Measurements from ENCODE around the gene DDX42.
A peak's percentile ranks its signal among the peaks of the same experiment; 100 is the strongest.

DDX42 gene

GRCh38 chr17:63822537-63822936 lies 48.6 kb downstream of the DDX42 start:
- no peak for DNase-seq (ENCODE audit: extremely low spot score)
- ChIA-PET CTCF (interaction anchor here (1.0 kb wide), 1 partner anchor 12 kb away, joined by 3 read pairs; no protein-coding TSS in a partner anchor), POLR2A (no interaction called here)
- TF ChIP-seq FOXM1 (IDR thresholded peaks at IDR 0.05; ENCODE audit: borderline replicate concordance) (no peak), PKNOX1 (IDR thresholded peaks at IDR 0.05) (no peak), BHLHE40 (IDR thresholded peaks at IDR 0.05; ENCODE audit: borderline replicate concordance) (no peak), TARDBP (IDR thresholded peaks at IDR 0.05) (no peak), SP1 (IDR thresholded peaks at IDR 0.05) (no peak), L3MBTL2 (conservative IDR thresholded peaks at IDR 0.05) (no peak), HDGF (IDR thresholded peaks at IDR 0.05; ENCODE audit: borderline replicate concordance) (no peak), SUZ12 (IDR thresholded peaks at IDR 0.05) (no peak), LEF1 (IDR thresholded peaks at IDR 0.05; ENCODE audit: borderline replicate concordance) (no peak), FOXK2 (IDR thresholded peaks at IDR 0.05) (no peak)

- ChIA-PET POLR2A (interaction anchor here (0.7 to 6.2 kb wide), 5 partner anchors 9 to 202 kb away, joined by 3 to 52 read pairs (median 3); partner anchors contain the start of genes CCDC47, DDX42, MAP3K3 and SMARCD2), CTCF (no interaction called here)
- TF ChIP-seq L3MBTL2 (conservative IDR thresholded peaks at IDR 0.05) (no peak), ZNF384 (IDR thresholded peaks at IDR 0.05) (no peak), TARDBP (IDR thresholded peaks at IDR 0.05) (no peak)
- DNase-seq (ENCODE audit: extremely low spot score), result no peak
Observed at GRCh38 chr17:63823659-63824331, 49.8 kb downstream of the DDX42 start.

GRCh38 chr17:63824362-63824761 lies 50.4 kb downstream of the DDX42 start:
- TF ChIP-seq PKNOX1 (IDR thresholded peaks at IDR 0.05) (no peak), FOXA1 (IDR thresholded peaks at IDR 0.05) (no peak), CTBP1 (IDR thresholded peaks at IDR 0.05; ENCODE audit: borderline replicate concordance) (no peak), NFRKB (IDR thresholded peaks at IDR 0.05) (no peak), L3MBTL2 (conservative IDR thresholded peaks at IDR 0.05) (no peak), HDGF (IDR thresholded peaks at IDR 0.05; ENCODE audit: borderline replicate concordance) (no peak), FOXK2 (IDR thresholded peaks at IDR 0.05) (no peak)
- ChIA-PET POLR2A (interaction anchor here (1.3 to 6.2 kb wide), 3 partner anchors 9 to 82 kb away, joined by 4 to 52 read pairs (median 5); partner anchors contain the start of genes CCDC47, DDX42 and STRADA), CTCF (no interaction called here)
- DNase-seq (ENCODE audit: extremely low spot score), result no peak

- CTCF ChIA-PET, result interaction anchor here (1.0 to 1.6 kb wide), 2 partner anchors 13 to 129 kb away, joined by 4 to 5 read pairs; no protein-coding TSS in a partner anchor
- TF ChIP-seq PKNOX1 (IDR thresholded peaks at IDR 0.05) (no peak), SP1 (IDR thresholded peaks at IDR 0.05) (no peak), BHLHE40 (IDR thresholded peaks at IDR 0.05; ENCODE audit: borderline replicate concordance) (no peak), ARNT (IDR thresholded peaks at IDR 0.05) (no peak), NFRKB (IDR thresholded peaks at IDR 0.05) (no peak), L3MBTL2 (conservative IDR thresholded peaks at IDR 0.05) (no peak), FOXA1 (IDR thresholded peaks at IDR 0.05) (no peak), ZNF384 (IDR thresholded peaks at IDR 0.05) (no peak), CTBP1 (IDR thresholded peaks at IDR 0.05; ENCODE audit: borderline replicate concordance) (no peak), SUZ12 (IDR thresholded peaks at IDR 0.05) (no peak), HDGF (IDR thresholded peaks at IDR 0.05; ENCODE audit: borderline replicate concordance) (no peak), FOXK2 (IDR thresholded peaks at IDR 0.05) (no peak)
Observed at GRCh38 chr17:63826468-63827001, 52.6 kb downstream of the DDX42 start.

GRCh38 chr17:63827002-63827800 lies 53.2 kb downstream of the DDX42 start, which contains the start of the genes FTSJ3 and PSMC5:
Gene FTSJ3, minus strand, starts transcription at chr17:63827663. Its CDS starts 761 bp downstream, at chr17:63826902.
Gene PSMC5, plus strand, starts transcription at chr17:63827431. Its CDS starts 60 bp downstream, at chr17:63827491.
- TF ChIP-seq SP1 (IDR thresholded peaks at IDR 0.05) (no peak), FOXA1 (IDR thresholded peaks at IDR 0.05) (no peak), ELF4 (IDR thresholded peaks at IDR 0.05) (peak; percentile 88), PKNOX1 (IDR thresholded peaks at IDR 0.05) (no peak), CTBP1 (IDR thresholded peaks at IDR 0.05; ENCODE audit: borderline replicate concordance) (no peak), NFRKB (IDR thresholded peaks at IDR 0.05) (peak; percentile 71; the same call in 1 of the 2 replicates)
- ChIA-PET CTCF (interaction anchor here (1.0 to 1.6 kb wide), 3 partner anchors 12 to 193 kb away, joined by 3 to 5 read pairs (median 4); no protein-coding TSS in a partner anchor), POLR2A (interaction anchor here (0.6 to 6.2 kb wide), 12 partner anchors 8 to 86 kb away, joined by 3 to 67 read pairs (median 4); partner anchors contain the start of genes CCDC47, DDX42 and SMARCD2)
- DNase-seq (ENCODE audit: extremely low spot score), result peak; percentile 92

More at GRCh38 chr17:63826468-63827001, 52.6 kb downstream of the DDX42 start:
- POLR2A ChIA-PET, result interaction anchor here (0.8 to 6.2 kb wide), 12 partner anchors 8 to 196 kb away, joined by 3 to 67 read pairs (median 5); partner anchors contain the start of genes CCDC47, DDX42, SMARCD2 and STRADA
- peak; percentile 29 for DNase-seq (ENCODE audit: extremely low spot score)

All from HEK293T (cell line).